Measurements from ENCODE around the gene ZNF445.
"Not testable (repeated sequence)": the region's sequence is repeated elsewhere in the genome, so short reads cannot be mapped to it uniquely, and the experiment has no call there.

Gene ZNF445

DNA sequence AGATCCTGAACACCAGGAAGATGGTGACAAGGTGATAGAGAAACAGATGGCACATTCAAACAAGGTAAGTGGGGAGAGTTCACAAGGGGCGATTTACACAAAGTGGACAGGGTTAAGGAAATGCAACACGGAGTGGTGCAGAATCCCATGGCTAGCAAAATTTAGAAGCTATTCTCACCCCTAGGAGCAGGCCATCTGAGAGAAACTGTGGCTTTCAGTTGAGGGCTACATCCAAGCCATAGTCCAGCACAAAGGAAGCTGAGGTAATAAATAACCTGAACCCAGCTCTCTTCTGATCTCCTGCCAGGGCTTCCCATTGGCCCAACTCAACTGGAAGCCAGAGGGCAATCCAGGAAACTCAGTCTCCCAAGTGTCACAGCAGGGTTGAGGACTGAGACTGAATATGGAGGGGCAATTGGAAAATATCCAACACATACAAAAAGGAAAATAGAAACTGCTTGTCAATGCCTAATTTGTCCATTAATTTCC, 1.2 kb upstream of the ZNF445 start:
- H3K9ac ChIP-seq (ENCODE audit: low read depth in 1 of 2, low read length in 2 of 2), result no peak overlapping the region
- H3K27ac ChIP-seq (ENCODE audit: low read depth, low read length), result no peak overlapping the region
- H3K4me1 ChIP-seq (ENCODE audit: control insufficient read depth in 1 of 2, insufficient read depth in 2 of 2, low read length in 2 of 2), result peaks cover 6 to 15% of the 10 kb centered on the region in 2 donors
- no peaks in the 10 kb centered on the region for H3K27me3 ChIP-seq (ENCODE audit: control insufficient read depth in 1 of 2, insufficient read depth in 2 of 2, low read length in 2 of 2)
- no peaks in the 10 kb centered on the region for H3K36me3 ChIP-seq (ENCODE audit: control insufficient read depth in 1 of 2, insufficient read depth in 2 of 2, low read length in 2 of 2)
- H3K4me3 ChIP-seq (ENCODE audit: low read depth in 1 of 2, low read length in 2 of 2), result no peak overlapping the region
- H3K9me3 ChIP-seq (ENCODE audit: control insufficient read depth in 1 of 2, low read length in 2 of 2), result no peaks in the 10 kb centered on the region

DNA sequence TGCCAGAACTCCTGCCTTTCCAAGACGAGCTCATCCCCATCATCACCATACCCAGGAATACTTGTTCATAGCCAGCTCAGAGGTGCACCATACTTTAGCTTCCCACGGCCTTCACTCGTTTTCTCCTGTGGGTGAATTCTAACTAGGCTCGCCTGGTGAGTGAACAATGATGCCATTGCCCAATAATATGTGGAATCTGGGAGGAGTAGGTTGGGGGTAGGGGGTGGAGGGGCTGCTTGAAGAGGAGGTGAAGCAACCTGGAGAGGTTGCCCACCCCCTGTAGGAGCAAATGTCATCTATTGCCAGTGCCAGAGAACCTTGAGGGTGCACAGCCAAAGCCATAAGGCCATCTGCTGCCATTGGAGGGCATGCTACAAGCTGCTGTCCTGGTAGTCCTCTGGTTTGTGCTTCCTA, 592 bp upstream of the ZNF445 start:
- H3K27ac ChIP-seq (ENCODE audit: low read depth, low read length), result no peak overlapping the region
- peak overlapping the region; percentile 39 to 58 for H3K9ac ChIP-seq (ENCODE audit: low read depth in 1 of 2, low read length in 2 of 2)

DNA sequence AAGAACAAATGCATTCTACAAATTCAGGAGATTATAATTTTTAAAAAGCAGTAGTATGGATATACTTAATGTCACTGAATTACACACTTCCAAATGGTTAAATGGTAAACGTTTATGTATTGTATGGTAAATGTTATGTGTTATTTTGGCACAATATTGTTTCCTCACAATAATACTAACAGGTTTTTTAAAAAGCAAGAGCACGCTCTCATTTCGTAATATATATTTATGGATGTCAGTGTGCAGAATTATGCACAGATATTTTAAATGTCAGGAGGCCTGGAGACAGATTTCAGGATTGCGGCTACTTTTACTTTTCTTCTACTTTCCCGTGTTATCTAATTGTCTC, 533 bp downstream of the ZNF445 start:
- no peaks in the 10 kb centered on the region for H3K36me3 ChIP-seq (ENCODE audit: control insufficient read depth in 1 of 2, insufficient read depth in 2 of 2, low read length in 2 of 2)
- no peak overlapping the region for H3K27ac ChIP-seq (ENCODE audit: low read depth, low read length)
- H3K4me3 ChIP-seq (ENCODE audit: low read depth in 1 of 2, low read length in 2 of 2), result peak overlapping the region; percentile 66 to 74
- no peaks in the 10 kb centered on the region for H3K27me3 ChIP-seq (ENCODE audit: control insufficient read depth in 1 of 2, insufficient read depth in 2 of 2, low read length in 2 of 2)
- peaks cover 9 to 15% of the 10 kb centered on the region in 2 donors for H3K4me1 ChIP-seq (ENCODE audit: control insufficient read depth in 1 of 2, insufficient read depth in 2 of 2, low read length in 2 of 2)
- peak overlapping the region; percentile 27 to 67 for H3K9ac ChIP-seq (ENCODE audit: low read depth in 1 of 2, low read length in 2 of 2)
- no peaks in the 10 kb centered on the region for H3K9me3 ChIP-seq (ENCODE audit: control insufficient read depth in 1 of 2, low read length in 2 of 2)

More for the DNA sequence above, 592 bp upstream of the ZNF445 start:
- H3K4me1 ChIP-seq (ENCODE audit: control insufficient read depth in 1 of 2, insufficient read depth in 2 of 2, low read length in 2 of 2), result peaks cover 6 to 15% of the 10 kb centered on the region in 2 donors
- no peaks in the 10 kb centered on the region for H3K27me3 ChIP-seq (ENCODE audit: control insufficient read depth in 1 of 2, insufficient read depth in 2 of 2, low read length in 2 of 2)
- H3K9me3 ChIP-seq (ENCODE audit: control insufficient read depth in 1 of 2, low read length in 2 of 2), result no peaks in the 10 kb centered on the region
- H3K36me3 ChIP-seq (ENCODE audit: control insufficient read depth in 1 of 2, insufficient read depth in 2 of 2, low read length in 2 of 2), result no peaks in the 10 kb centered on the region
- peak overlapping the region; percentile 73 to 79 for H3K4me3 ChIP-seq (ENCODE audit: low read depth in 1 of 2, low read length in 2 of 2)

DNA sequence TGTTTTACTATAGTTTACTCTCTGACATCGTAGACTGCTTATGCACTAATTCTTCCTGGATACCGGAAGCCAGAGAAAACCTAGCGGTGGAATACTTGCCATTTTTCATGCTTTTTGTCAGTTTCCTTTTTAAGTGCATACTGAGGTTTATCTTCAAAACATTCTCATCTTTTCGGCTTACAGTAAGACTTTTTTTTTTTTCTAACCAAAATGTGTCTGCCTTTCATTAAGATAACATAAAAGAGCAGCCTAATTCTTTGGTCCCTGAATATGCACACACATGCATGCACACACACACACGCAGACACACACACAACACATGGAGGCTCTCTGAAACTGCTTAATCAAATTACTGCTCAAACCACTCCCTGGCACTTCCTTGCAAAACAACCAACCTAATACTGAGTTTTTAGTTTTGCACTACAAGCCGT, 1.3 kb downstream of the ZNF445 start:
- Histone ChIP-seq H3K4me1 (ENCODE audit: control insufficient read depth in 1 of 2, insufficient read depth in 2 of 2, low read length in 2 of 2) (peaks cover 9 to 15% of the 10 kb centered on the region in 2 donors), H3K9me3 (ENCODE audit: control insufficient read depth in 1 of 2, low read length in 2 of 2) (no peaks in the 10 kb centered on the region), H3K4me3 (ENCODE audit: low read depth in 1 of 2, low read length in 2 of 2) (peak overlapping the region; percentile 66 to 74), H3K27me3 (ENCODE audit: control insufficient read depth in 1 of 2, insufficient read depth in 2 of 2, low read length in 2 of 2) (no peaks in the 10 kb centered on the region), H3K27ac (ENCODE audit: low read depth, low read length) (no peak overlapping the region), H3K36me3 (ENCODE audit: control insufficient read depth in 1 of 2, insufficient read depth in 2 of 2, low read length in 2 of 2) (no peaks in the 10 kb centered on the region), H3K9ac (ENCODE audit: low read depth in 1 of 2, low read length in 2 of 2) (peak overlapping the region; percentile 21 to 67)

DNA sequence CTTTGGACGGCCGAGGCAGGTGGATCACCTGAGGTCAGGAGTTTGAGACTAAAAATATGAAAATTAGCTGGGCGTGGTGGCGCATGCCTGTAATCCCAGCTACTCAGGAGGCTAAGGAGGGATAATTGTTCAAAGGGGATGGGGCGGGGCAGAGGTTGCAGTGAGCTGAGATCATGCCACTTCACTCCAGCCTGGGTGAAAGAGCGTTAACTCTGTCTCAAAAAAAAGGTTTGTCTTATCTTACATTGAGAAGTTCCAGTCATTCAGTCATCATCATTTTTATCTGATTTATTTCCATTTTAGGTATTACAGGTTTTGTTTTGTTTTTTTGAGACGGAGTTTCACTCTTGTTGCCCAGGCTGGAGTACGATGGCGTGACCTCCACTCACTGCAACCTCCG, 2.6 kb downstream of the ZNF445 start:
- not testable (repeated sequence) for H3K36me3 ChIP-seq (ENCODE audit: control insufficient read depth in 1 of 2, insufficient read depth in 2 of 2, low read length in 2 of 2); H3K9me3 ChIP-seq (ENCODE audit: control insufficient read depth in 1 of 2, low read length in 2 of 2); H3K27me3 ChIP-seq (ENCODE audit: control insufficient read depth in 1 of 2, insufficient read depth in 2 of 2, low read length in 2 of 2); H3K27ac ChIP-seq (ENCODE audit: low read depth, low read length); H3K4me3 ChIP-seq (ENCODE audit: low read depth in 1 of 2, low read length in 2 of 2); H3K9ac ChIP-seq (ENCODE audit: low read depth in 1 of 2, low read length in 2 of 2)
- peaks cover 9 to 15% of the 10 kb centered on the region in 2 donors for H3K4me1 ChIP-seq (ENCODE audit: control insufficient read depth in 1 of 2, insufficient read depth in 2 of 2, low read length in 2 of 2)

DNA sequence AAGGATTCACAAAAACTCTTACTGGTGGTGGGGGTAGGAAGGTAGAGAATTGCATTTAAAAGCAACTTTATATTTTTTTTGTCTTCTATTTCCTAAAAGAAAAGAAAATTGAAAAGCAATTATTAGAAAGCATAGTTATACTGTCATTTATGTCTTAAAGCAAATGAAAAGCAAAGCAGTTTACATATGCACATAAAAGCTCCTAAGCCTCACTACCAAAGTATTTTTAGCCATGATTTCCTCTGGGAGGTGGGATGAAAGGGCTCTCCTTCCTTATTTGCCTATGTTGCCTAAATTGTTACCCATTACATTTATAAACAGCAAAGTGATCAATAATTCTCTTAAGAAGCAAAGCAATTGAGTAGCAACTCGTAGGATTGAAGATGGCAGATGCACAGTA, 7.0 kb downstream of the ZNF445 start:
- peaks cover 4 to 14% of the 10 kb centered on the region in 2 donors for H3K36me3 ChIP-seq (ENCODE audit: control insufficient read depth in 1 of 2, insufficient read depth in 2 of 2, low read length in 2 of 2)
- no peak overlapping the region for H3K9ac ChIP-seq (ENCODE audit: low read depth in 1 of 2, low read length in 2 of 2)
- no peaks in the 10 kb centered on the region for H3K9me3 ChIP-seq (ENCODE audit: control insufficient read depth in 1 of 2, low read length in 2 of 2)
- no peak overlapping the region for H3K27ac ChIP-seq (ENCODE audit: low read depth, low read length)
- no peaks in the 10 kb centered on the region for H3K27me3 ChIP-seq (ENCODE audit: control insufficient read depth in 1 of 2, insufficient read depth in 2 of 2, low read length in 2 of 2)
- H3K4me1 ChIP-seq (ENCODE audit: control insufficient read depth in 1 of 2, insufficient read depth in 2 of 2, low read length in 2 of 2), result peaks cover 0 to 3% of the 10 kb centered on the region in 2 donors
- H3K4me3 ChIP-seq (ENCODE audit: low read depth in 1 of 2, low read length in 2 of 2), result no peak overlapping the region

DNA sequence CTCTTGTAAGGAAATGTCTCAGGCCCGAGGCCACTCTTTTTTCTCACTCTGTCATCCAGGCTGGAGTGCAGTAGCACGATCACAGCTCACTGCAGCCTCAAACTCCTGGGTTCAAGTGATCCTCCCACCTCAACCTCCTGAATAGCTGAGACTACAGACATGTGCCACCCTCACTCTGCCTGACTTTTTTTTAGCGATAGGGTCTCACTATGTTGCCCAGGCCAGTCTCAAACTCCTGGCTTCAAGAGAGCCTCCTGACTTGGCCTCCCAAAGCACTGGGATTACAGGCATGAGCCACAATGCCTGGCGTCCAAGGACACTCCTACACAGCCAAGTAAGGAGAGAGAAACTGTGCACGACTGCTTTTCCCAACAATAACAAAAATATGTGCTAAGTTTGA, 7.6 kb downstream of the ZNF445 start:
- H3K4me1 ChIP-seq (ENCODE audit: control insufficient read depth in 1 of 2, insufficient read depth in 2 of 2, low read length in 2 of 2), result peaks cover 0 to 3% of the 10 kb centered on the region in 2 donors
- no peak overlapping the region for H3K27ac ChIP-seq (ENCODE audit: low read depth, low read length)
- no peak overlapping the region for H3K9ac ChIP-seq (ENCODE audit: low read depth in 1 of 2, low read length in 2 of 2)
- H3K4me3 ChIP-seq (ENCODE audit: low read depth in 1 of 2, low read length in 2 of 2), result no peak overlapping the region
- H3K9me3 ChIP-seq (ENCODE audit: control insufficient read depth in 1 of 2, low read length in 2 of 2), result no peaks in the 10 kb centered on the region
- H3K36me3 ChIP-seq (ENCODE audit: control insufficient read depth in 1 of 2, insufficient read depth in 2 of 2, low read length in 2 of 2), result peaks cover 4 to 14% of the 10 kb centered on the region in 2 donors
- H3K27me3 ChIP-seq (ENCODE audit: control insufficient read depth in 1 of 2, insufficient read depth in 2 of 2, low read length in 2 of 2), result no peaks in the 10 kb centered on the region

DNA sequence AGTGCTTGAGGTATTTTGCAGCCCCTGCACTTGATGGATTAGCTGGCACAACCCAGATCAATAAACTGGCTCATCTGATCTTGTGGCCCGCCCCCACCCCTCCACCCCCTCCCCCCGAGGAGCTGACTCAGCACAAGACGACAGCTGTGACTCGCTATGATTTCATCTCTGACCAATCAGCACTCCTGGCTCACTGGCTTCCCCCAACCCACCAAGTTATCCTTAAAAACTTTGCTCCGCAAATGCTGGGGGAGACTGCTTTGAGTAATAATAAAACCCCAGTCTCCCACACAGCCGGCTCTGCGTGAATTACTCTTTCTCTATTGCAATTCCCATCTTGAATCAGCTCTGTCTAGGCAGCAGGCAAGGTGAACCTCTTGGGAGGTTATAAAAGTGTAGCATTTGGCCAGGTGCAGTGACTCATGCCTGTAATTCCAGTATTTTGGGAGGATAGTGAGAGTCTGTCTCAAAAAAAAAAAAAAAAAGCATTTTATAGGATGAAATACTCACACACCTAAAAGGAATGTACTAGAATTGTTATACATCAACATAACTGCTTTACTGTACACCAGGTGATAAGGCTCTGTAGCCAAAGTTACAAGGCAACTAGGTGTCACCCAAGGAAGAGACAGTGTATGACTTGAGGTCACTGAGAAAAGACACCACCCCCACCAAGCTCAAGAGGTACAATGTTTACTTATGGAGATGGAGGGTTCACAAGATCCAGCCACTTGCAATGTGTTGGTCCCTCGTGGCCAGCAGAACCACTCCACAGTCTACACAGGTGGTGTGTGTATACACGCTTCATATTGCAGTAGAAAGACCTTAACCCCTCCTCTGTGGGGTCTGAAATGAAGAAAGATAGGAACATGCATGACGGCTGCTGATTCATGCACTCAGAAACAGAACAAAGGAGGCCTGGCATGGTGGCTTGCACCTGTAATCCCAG, 8.6 kb downstream of the ZNF445 start:
- H3K9ac ChIP-seq (ENCODE audit: low read depth in 1 of 2, low read length in 2 of 2), result no peak overlapping the region
- no peak overlapping the region for H3K4me3 ChIP-seq (ENCODE audit: low read depth in 1 of 2, low read length in 2 of 2)
- H3K4me1 ChIP-seq (ENCODE audit: control insufficient read depth in 1 of 2, insufficient read depth in 2 of 2, low read length in 2 of 2), result peaks cover 0 to 3% of the 10 kb centered on the region in 2 donors
- no peaks in the 10 kb centered on the region for H3K27me3 ChIP-seq (ENCODE audit: control insufficient read depth in 1 of 2, insufficient read depth in 2 of 2, low read length in 2 of 2)
- peaks cover 5 to 22% of the 10 kb centered on the region in 2 donors for H3K36me3 ChIP-seq (ENCODE audit: control insufficient read depth in 1 of 2, insufficient read depth in 2 of 2, low read length in 2 of 2)
- no peaks in the 10 kb centered on the region for H3K9me3 ChIP-seq (ENCODE audit: control insufficient read depth in 1 of 2, low read length in 2 of 2)
- no peak overlapping the region for H3K27ac ChIP-seq (ENCODE audit: low read depth, low read length)

DNA sequence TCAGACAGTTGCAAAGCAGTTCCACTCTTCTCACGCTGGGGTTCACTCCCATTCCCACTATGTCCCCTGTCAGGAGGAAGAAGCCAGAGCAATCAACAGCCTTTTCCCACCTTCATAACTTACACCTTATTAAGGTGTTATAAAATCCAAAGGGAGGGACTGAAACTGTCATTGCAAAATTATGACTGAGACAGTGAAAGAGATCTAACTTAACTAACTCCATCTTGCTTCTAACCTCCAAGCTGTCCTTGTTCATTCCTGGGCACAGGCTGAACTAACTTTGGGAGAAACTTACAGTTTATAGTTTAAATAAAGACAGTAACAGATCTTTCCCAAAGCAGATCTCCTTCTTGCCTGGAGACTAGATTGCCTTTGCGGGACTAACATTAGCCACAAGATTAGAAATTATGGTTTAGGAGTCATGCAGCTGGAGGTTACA, 9.4 kb downstream of the ZNF445 start:
- not testable (repeated sequence) for H3K9me3 ChIP-seq (ENCODE audit: control insufficient read depth in 1 of 2, low read length in 2 of 2); H3K4me3 ChIP-seq (ENCODE audit: low read depth in 1 of 2, low read length in 2 of 2); H3K27me3 ChIP-seq (ENCODE audit: control insufficient read depth in 1 of 2, insufficient read depth in 2 of 2, low read length in 2 of 2); H3K9ac ChIP-seq (ENCODE audit: low read depth in 1 of 2, low read length in 2 of 2); H3K27ac ChIP-seq (ENCODE audit: low read depth, low read length); H3K4me1 ChIP-seq (ENCODE audit: control insufficient read depth in 1 of 2, insufficient read depth in 2 of 2, low read length in 2 of 2)
- peaks cover 12 to 28% of the 10 kb centered on the region in 2 donors for H3K36me3 ChIP-seq (ENCODE audit: control insufficient read depth in 1 of 2, insufficient read depth in 2 of 2, low read length in 2 of 2)

DNA sequence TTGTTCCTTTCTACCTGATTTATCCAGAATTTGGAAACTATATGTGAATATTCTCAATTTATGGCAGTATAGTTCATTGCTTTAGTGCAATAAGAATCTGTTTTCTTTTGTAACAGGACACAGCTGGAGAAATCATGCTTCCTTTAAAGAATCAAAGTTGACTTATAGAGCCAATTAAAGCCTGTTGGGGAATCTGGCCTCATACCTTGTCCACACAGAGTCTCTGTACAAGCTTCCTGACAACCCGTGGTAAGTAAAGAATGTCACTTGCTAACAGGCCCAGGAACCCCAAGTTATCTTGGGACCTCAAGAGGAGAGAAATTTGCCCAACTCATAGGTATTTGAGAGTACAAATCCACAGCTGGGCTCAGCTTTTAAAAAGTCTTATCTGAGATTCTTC, 10.2 kb downstream of the ZNF445 start:
- peaks cover 12 to 30% of the 10 kb centered on the region in 2 donors for H3K36me3 ChIP-seq (ENCODE audit: control insufficient read depth in 1 of 2, insufficient read depth in 2 of 2, low read length in 2 of 2)
- H3K27me3 ChIP-seq (ENCODE audit: control insufficient read depth in 1 of 2, insufficient read depth in 2 of 2, low read length in 2 of 2), result no peaks in the 10 kb centered on the region
- H3K4me1 ChIP-seq (ENCODE audit: control insufficient read depth in 1 of 2, insufficient read depth in 2 of 2, low read length in 2 of 2), result peaks cover 0 to 1% of the 10 kb centered on the region in 2 donors
- H3K9ac ChIP-seq (ENCODE audit: low read depth in 1 of 2, low read length in 2 of 2), result no peak overlapping the region
- no peaks in the 10 kb centered on the region for H3K9me3 ChIP-seq (ENCODE audit: control insufficient read depth in 1 of 2, low read length in 2 of 2)
- H3K27ac ChIP-seq (ENCODE audit: low read depth, low read length), result no peak overlapping the region
- no peak overlapping the region for H3K4me3 ChIP-seq (ENCODE audit: low read depth in 1 of 2, low read length in 2 of 2)
